ENCODE results near the gene PMEPA1.

PMEPA1 gene

DNA sequence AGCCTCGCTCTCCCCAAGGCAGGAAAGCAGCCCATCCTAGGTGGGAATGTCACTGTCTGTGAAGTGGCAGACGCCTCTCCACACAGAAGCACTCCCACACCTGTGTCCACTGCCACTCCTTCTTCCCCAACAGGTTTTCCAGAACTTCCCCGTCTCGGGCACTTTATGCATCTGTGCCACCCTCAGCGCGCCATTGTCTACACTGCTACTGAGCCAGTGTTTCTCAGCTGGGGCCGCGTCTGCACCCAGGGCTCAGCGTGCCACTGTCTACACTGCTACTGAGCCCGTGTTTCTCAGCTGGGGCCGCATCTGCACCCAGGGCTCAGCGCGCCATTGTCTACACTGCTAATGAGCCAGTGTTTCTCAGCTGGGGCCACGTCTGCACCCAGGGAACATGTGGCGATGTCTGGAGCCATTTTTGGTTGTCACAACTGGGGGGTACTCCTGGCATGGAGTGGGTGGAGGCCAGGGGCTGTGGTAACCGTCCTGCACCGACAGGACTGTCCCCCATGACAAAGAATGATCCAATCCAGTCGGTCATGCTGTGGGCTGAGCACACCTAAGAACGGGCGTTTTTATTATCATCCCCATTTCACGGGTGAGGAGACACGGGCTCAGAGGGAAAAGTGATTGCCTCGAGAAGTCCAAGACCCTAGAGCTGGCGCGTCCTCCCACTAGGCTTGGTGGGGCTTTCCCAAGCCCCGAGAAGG lies 47.9 kb downstream of the PMEPA1 start:
- DNase-seq (ENCODE audit: low read depth): no peak

DNA sequence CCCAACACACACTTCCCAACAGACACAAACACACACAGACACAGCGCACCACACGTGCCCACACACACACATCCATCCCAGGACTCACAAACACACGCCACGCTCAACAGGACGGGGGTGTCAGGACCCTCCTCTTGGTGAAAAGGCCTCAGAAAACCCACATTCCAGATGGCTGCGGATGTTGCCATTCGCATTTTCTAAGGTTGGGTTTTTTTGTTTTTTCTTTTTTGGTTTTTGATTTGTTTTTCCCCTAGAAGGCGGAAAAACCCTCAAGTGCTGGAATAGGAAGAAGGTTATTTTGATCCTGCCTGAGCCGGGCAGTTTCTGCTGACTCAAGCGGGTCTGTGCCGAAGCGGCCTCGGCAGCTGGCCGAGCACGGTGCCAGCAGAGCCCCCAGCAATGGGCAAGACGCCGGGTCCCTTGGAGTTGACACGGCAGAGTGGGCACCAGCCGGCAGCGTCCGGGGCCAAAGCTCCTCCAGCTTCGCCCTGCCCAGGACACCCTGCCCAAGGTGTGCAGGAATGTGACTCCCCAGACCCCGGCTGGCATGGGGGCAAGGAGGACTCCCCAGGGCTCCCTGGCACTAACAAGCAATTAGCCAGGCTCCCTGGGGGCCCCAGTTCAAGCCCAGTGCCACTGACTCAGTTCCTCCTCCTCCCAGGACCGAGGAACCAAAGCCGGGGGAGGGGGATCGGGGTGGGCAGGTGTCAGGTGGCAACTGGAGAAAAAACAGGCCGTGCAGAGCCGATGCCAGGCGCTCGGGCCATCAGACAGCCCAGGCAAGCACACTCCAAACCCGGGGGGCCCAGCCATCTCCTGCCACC lies 48.7 kb downstream of the PMEPA1 start:
- DNase-seq (ENCODE audit: low read depth): no peak

DNA sequence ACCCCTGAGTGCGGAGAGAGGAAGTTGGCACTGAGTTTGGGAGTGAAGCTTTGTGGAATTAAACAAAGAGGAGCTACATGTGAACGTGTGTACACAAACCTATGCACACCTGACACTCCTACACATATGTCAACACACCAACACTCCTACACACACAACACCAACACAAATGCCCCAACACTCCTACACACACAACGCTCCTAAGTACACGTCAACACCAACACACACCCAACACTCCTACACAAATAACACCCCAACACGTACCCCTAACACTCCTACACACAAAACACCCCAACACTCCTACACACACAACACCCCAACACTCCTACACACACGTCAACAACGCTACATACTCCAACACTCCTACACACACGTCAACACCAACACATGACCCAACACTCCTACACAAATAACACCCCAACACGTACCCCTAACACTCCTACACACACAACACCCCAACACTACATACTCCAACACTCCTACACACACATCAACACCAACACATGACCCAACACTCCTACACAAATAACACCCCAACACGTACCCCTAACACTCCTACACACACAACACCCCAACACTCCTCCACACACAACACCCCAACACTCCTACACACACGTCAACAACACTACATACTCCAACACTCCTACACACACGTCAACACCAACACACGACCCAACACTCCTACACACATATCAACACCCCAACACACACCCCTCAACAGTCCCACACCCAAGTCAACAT lies 49.5 kb downstream of the PMEPA1 start:
- DNase-seq (ENCODE audit: low read depth): no peak

DNA sequence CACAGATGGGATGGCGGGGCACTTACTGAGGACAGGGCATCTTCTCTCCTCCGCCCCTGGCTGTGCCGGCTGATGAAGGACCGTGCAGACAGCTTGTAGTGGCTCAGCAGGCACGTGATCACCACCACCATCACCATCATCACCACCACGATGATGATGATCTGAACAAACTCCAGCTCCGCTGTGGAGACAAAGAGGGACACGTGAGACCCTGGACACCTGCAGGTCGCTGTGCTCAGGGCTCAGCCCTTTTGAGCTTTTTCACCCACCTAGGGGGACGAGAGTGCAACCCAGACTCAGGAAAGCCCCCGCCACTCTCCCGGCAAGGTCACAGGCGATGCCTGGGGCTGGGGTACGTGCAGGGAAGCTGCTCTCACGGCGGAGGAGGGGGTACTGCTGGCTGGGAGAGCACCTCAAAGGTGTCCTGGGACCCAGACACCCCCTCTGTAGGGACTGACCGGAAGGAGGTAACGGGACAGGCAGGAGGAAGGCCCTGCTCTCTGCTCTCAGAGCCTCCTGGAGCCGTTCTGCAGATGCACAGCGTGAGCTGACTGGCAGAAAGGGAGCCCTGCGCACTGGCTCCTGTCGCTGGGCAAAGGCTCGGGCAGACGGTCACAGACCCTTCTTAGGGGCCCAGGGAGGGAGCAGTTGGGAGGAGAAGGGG lies 50.2 kb downstream of the PMEPA1 start:
- DNase-seq (ENCODE audit: low read depth): no peak

DNA sequence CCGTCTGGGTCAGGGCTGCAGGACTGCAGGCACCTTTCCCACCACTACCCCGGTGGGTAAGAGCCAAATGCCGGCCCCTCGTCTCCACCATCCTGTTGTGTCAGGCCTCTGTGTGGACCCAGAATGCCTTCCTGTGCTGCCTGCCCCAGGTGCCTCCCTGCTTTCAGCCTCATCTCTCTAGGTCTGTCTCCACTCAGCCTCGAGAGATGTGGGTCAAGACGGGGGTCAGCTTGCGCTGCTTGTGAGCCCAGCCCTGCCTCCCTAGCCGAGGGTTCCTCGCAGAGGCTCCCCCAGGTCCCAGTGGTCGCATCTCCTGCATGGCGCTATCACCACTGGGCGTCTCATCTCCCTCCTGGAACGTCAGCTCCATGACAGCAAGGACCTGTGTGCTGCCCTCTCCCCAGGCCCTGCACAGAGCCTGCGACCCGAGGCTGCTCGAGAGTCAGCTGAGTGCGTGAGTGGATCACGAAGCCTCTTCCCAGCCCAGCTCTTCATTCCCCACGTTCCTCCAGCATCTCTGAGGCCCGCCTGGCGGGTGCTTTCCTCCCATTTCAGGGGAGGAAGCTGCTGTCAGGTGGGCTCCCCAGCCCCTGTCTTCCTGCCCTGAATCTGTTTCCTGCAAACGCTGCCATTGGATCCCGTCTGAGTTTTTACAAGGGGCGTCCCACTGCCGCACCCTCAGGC lies 50.8 kb downstream of the PMEPA1 start:
- DNase-seq (ENCODE audit: low read depth): no peak

DNA sequence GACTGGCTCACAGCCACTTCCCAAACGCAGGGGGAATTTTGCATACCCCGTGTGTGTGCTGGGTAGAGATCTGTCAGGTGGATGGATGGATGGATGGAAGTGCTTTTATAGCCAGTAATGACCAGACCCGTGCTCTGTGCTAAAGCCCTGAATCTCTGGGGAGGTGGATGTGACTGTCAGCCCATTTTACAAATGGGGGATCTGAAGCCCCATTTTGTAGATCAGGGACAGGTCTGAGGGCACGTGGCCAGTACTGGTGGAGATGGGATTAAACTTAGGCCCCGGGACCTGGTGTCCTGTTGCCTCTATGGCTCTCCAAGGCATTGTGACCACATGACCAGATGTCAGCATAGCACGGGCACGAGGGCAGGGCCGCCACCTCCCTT lies 51.4 kb downstream of the PMEPA1 start:
- no peak for DNase-seq (ENCODE audit: low read depth)

DNA sequence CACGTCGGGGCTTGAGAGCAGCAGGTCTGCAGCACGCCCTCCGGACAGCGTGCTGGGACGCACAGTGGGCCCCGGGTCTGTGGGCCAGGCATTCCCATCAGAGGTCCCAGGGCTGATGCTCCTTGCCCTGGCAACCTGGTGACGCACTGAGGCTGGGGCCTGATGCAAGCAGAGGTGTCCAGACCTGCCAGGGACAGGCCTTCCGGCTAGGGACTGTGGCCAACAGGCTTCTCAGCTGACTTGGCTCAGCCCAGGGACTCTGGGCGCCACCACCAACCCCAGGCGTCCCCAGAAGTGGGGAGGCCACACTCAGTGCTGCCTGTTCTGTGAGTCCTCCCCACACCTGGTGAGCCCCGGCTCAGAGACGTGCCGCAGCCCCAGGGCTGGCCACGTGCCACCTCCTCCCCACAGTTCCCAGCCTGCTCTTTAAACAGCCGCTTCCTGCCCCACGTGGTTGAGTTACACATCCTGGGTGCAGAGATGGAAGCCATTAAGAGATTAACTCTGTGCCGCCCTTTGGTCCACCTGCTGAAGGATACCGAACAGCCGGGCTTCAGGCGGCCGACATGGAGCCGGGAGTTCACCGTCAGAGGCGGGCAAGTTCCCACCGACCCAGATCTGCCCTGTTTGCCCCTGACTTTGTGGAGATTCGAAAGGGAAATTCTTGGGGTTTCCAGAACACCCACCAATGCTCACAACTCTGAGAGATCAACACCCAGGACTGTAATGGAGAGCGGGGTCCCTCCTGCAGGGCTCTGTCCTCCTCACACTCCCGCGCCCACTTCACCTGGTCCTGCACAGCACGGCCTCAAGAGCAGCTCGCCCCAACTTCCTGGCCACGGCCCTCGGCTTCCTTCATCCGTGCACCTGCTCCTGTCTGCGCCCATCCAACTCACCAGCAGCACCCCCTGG lies 52.0 kb downstream of the PMEPA1 start:
- DNase-seq (ENCODE audit: low read depth): no peak

DNA sequence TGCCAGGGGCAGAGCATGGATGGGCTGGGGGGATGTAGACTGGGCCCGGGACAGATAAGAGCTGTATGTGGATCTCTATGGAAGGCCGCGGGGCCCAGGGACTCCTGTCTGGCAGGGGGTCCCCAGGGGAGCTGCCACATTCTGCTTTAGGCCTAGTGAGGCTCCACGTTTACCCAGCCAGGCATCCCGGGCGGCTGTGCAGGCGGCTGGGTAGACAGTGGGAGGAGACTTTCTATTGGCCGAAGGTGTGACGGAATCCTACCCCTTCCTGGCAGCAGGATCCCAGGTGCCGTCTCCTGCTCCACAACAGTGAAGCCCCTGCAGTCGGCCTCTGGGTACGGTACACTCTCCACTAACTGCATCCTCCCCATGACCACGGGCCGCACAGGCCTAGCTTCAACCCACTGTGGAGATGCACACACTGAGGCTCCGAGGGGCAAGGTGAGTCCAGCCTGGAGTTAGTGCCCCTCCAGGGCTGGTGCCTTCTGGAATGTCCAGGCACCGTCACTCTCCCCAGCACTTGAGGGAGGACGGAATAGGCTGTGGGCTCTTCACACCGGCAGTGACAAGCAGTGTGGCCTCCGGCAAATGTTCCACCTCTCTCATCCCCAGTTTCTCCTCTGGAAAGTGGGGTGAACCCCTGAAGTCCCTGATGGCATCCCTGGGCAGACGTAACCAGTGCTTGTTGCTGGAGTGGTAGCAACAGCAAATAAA lies 52.8 kb downstream of the PMEPA1 start:
- no peak for DNase-seq (ENCODE audit: low read depth)

DNA sequence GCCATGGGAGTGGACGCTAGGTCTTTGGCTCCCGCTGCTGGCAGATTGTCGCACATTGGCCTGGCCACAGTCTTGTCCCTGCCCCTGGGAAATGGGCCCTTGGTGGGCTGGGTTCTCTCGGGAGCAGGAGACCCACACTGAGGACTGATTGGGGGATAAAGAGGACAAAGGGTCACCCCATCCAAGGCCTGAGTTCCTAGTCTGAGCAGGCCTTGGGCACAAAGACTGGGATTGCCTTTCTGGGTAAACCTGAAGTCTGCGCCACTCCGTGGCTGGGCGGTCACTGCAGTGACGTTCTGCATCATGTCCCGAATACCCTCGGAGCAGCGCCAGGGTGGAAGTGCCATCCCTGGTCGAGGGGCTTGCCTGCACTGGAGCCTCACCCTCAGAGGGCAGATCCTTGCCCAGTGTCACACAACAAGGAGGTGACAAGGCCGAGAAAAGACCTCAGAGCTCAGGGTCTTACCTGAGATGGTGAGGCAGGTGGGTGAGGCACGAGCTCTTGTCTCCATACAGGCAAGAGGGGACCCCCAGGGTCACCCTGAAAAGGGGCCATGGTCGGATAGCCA lies 53.5 kb downstream of the PMEPA1 start:
- DNase-seq (ENCODE audit: low read depth): no peak

DNA sequence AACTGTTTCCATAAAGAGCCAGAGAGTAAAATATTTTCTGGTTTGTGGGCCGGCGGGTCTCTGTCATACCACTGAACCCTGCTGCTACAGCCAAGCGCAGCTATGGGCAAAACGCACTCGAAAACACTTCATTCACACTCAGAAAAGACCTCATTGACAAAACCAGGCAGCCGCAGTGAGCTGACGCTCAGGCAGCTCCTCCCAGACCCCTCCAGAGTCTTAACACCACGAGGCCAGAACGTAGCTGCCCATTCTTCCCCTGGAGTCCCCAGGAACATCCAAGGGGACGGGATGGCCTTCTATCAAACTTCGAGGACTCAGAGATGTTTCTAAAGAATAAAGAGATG lies 54.0 kb downstream of the PMEPA1 start:
- no peak for DNase-seq (ENCODE audit: low read depth)

DNA sequence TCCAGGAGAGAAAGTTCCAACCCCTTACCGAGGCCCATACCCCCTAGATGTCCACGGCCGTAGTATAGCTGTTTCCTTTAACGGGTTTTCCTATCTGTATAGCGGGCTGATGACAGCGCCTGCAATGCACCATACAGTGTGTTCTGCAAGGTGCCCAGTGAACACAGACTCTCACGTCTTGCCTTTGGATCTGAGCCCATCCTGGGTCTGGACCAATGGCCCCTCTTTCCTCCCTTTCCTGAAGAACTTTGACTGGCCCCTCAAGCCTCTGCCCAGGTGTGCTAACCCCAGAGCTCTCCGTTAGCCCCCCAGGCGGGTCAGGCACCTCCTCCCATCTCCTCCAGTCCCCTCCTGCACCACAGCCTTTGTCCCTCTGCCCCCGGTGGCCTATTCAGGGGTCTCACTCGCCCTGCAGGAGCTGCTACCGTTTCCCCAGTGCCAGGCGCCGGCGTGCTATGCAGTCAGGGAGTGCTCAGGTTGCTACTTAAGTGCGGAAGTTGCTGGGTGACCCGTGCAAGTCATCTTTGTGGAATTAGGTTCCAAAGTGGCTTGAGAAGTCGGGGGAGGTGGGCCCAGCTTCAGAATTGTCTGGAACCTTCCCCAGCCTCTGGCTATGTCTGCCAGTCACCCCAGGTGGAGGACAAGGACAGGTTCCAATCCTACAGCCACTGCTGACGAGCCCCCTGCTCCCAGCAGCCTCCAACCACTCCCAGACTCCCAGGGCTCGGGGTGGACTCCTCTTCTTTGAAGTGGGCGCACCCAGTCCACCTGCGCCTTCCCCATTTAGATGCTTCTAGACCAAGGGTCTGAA lies 54.6 kb downstream of the PMEPA1 start:
- no peak for DNase-seq (ENCODE audit: low read depth)

DNA sequence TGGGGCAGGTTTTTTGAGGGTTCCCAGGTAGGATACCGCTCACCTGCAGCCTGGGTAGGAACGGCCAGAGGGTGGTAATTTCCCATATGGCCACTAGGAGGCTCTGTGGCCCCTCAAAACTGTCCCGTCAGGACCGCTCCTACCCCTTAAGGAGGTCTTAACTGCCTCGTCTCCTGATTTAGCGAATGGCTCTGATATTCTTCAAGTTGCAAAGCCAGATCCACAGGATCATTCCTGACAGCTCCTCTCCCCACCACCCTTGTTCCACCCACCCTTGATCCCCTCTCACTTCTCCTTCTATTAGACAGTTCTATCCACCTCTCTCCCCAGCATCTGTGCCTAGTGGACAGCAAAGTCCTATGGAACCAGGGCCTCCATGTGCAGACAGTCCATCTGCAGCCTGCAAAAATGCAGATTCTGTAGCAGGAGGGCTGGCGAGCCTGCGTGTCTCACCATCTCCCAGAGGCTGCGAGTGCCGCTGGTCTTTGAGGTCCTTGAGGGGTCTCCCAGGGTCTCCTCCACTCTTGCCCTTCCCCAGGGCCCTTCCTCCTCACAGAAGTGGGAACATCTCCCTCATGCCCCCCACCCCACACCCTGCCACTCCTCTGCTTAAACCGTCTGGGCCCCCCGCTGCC lies 55.3 kb downstream of the PMEPA1 start:
- DNase-seq (ENCODE audit: low read depth): peak; percentile 15

DNA sequence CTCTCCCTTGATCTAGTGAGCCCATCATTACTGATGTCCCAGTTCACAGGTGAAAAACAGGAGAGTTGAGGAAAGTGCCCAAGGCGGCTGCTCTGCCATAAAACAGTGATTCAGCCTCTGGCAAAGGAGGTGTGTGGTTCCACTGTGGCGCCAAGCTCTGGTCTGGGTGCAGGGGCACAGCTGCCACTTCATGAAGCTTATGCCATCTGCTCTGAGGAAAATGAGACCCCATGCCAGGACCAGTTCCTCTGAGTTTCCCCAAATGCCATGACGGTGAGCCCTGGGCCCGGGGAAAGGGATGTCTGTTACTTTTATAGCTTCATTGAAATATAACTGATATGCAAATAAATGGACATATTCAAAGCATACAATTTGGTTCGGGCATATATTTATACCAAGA lies 55.9 kb downstream of the PMEPA1 start:
- DNase-seq (ENCODE audit: low read depth): no peak

DNA sequence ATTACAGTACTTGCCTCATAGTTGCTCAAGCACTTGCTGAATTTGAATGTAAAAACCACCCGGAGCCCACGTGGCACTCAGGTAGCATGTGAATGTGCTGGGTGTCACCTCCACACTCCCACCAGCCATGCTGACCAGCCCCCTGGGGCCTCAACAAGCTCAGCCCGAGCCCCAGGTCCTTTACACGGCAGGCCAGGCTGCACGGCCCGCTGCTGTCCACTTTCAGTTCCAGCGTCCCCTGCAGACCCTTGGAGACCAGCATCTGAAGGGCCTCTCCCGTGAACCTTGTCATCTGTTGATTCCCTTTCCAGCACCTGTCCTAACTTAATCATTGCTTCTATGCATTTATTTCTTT lies 56.3 kb downstream of the PMEPA1 start:
- DNase-seq (ENCODE audit: low read depth): no peak

DNA sequence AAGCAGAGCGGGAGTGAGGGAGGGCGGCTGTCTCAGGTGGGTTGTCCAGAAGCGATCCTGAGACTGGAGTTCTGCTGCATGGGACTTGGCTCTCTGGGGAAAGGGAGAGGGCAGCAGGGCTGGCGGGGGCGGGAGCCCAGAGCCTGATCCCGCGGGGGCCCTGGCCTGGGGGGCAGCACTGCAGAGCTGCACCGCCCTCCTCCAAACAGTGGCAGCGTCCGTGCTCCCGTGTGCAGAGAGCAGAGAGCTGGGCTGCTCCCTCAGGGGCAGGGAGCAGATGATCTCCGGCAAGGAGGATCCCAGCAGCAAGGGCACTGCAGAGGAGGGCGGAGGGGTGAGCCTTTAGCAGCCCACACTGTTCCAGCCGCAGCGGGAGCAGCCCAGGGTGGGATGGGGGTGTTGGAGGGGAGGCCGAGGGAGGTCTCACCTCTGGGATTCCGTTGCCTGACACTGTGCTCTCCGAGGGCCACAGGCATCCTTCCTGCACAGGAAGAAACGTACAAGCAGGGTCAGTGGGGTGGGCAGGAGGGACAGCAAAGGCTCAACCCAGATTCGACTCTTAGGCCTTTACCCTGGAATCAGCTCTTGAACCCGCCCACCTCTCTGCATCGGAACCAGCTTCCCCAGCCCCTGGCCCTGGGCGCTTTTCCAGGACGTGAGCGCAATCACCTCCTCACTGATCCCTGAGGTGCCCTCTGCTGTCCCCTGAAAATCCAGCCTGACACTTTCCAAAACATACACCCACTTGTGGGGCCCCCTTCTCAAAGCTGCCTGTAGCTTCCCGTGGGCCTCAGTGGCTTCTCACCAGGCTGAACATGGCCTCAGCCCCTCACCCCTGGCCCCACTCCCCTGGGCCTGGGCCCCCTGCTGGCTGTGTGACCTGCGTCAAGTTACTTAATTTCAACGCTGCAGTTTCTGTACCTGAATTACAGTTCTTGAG lies 56.9 kb downstream of the PMEPA1 start:
- DNase-seq (ENCODE audit: low read depth): no peak

DNA sequence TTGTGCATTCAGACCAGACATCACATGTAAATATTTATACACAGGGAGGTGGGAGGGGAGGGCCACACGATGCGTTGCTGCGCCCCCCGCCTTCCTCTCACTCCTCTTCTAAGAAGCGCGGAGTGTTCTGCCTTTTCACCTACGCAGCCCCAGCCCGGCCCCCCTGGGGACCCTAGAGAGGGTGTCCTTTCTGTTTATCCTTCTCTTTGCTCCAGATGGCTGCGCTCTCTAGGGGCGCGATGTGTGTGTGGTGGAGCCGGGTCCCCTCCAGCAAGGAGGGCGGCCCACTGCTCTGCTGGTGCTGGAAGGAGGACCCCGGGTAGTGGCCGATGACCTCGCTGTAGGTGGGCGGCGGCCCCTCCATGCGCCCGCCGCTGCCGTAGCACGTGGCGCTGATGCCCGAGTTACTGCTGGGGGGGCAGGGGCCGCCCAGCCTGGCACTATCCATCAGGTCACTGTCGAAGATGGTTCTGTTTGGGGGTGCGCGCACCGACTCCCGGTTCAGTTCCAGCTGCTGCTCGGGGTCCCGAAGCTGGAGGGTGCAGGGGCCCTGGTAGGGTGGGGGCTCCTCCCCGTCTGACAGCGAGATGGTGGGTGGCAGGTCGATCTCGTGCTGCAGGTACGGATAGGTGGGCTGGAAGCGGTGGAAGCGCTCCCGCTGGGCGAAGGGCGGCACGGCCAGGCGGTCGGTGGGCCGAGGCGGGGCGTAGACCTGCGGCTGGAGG lies 57.8 kb downstream of the PMEPA1 start:
- no peak for DNase-seq (ENCODE audit: low read depth)
